ENCODE measurements around the gene LMCD1.

The LMCD1 gene

GRCh38 chr3:8621141-8621540 lies 119.5 kb downstream of the LMCD1 start:
- no peak for DNase-seq (ENCODE audit: low read depth)

DNA sequence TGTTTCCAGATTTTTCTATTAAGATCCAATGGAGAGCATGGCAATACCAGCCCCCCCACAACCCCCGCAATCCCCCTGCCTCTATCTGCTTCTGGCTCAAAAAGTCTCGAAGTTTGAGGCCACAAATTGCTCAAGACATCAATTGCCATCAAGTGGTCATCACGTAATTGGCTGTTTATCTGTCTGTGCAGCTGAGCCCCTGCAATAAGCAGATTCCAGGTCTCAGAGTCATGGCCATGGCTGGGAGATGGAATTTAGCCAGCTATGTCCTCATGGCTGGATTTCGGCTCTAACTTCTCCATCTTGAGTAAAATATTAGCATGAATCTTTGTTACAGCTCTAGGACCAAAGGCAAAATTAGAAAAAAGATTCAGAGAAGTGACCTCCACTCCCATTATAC lies 120.2 kb downstream of the LMCD1 start:
- DNase-seq (ENCODE audit: low read depth): no peak

GRCh38 chr3:8622873-8623691 lies 121.5 kb downstream of the LMCD1 start:
- DNase-seq (ENCODE audit: low read depth): no peak

DNA sequence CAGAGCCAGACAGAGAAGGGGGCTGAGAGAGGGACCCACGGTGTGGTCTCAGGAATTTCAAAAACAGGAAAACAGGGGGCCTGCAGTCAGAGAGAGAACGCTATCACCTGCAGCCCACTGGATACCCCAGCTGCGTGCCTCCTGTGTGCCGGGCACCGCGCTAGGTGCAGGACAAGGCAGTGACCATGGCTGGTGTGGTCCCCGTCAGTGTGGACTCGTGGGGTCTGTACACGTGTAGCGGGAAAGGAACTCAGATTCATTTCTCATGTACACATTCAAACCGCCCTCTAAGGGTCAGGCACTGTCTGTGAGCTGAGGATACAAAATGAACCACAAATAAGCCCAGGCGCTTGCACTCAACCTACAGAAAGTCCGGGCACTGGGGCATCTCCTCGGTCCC lies 122.1 kb downstream of the LMCD1 start:
- no peak for DNase-seq (ENCODE audit: low read depth)

Measured in stimulated activated CD8-positive, alpha-beta memory T cell treated with anti-CD3 and anti-CD28 coated beads, Interleukin-15, amount 100 ng/mL, for 1 hour (primary cell).